Measurements from ENCODE around the gene CHKA. TPM values are rescaled to one million over a fixed set of nuclear protein-coding genes. Genes with fewer than 3 reads are reported as not detected.

CHKA gene
- total RNA-seq, 1 experiment from 2014 or later, result 136 TPM

DNA sequence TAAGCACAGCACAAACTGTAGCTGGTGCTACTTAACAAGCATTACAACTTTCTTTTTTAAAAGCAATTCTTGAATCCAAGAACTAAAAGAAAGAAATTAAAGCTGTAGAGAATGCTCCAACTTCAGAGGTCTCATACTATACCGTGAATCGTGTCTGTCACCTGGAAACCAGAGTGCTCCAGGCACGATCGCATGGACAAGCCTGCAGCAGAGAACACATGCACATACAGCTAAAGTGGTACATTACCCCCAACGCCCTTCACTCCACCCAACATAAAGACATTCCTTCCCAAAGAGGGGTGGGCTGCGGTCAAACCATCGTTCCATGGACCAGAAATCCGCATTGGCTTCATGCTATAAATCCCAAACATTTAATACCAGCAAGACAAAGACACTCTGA is 31.5 kb downstream of the CHKA start:
- Histone ChIP-seq H3K4me1 (ENCODE audit: control insufficient read depth, insufficient read depth, low read length) (no peaks in the 10 kb centered on the region; the same call in 1 of the 2 replicates), H3K36me3 (ENCODE audit: control insufficient read depth, insufficient read depth, low read length) (peaks cover 11% of the 10 kb centered on the region; the same call in 1 of the 2 replicates), H3K27ac (ENCODE audit: low read length) (no peak overlapping the region), H3K27me3 (ENCODE audit: control insufficient read depth, insufficient read depth, low read length) (no peaks in the 10 kb centered on the region), H3K9me3 (ENCODE audit: control insufficient read depth, insufficient read depth, low read depth, low read length) (no peaks in the 10 kb centered on the region), H3K4me3 (ENCODE audit: low read depth in 2 of 2, low read length in 2 of 2) (no peak overlapping the region)
- DNase-seq (ENCODE audit: low read depth, low spot score) (no peak), ATAC-seq (no peak)
- in situ Hi-C loops (cut with HindIII; ENCODE audit: low pct_unique_long_range_greater_than_20kb, low sequenced_read_pairs) (no loop called here), intact Hi-C loops (cut with micrococcal nuclease; ENCODE audit: unreplicated experiment) (no loop called here)
- TF ChIP-seq SIN3A (IDR thresholded peaks at IDR 0.05; ENCODE audit: borderline replicate concordance, insufficient read depth, low read depth, low read length), result no peak
- TF ChIP-seq, protein P1, sequence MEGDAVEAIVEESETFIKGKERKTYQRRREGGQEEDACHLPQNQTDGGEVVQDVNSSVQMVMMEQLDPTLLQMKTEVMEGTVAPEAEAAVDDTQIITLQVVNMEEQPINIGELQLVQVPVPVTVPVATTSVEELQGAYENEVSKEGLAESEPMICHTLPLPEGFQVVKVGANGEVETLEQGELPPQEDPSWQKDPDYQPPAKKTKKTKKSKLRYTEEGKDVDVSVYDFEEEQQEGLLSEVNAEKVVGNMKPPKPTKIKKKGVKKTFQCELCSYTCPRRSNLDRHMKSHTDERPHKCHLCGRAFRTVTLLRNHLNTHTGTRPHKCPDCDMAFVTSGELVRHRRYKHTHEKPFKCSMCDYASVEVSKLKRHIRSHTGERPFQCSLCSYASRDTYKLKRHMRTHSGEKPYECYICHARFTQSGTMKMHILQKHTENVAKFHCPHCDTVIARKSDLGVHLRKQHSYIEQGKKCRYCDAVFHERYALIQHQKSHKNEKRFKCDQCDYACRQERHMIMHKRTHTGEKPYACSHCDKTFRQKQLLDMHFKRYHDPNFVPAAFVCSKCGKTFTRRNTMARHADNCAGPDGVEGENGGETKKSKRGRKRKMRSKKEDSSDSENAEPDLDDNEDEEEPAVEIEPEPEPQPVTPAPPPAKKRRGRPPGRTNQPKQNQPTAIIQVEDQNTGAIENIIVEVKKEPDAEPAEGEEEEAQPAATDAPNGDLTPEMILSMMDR (IDR thresholded peaks at IDR 0.05), result no peak
- no peak for TF ChIP-seq POLR2AphosphoS5 (IDR thresholded peaks at IDR 0.05; ENCODE audit: low read depth, low read length)
- no peak for TF ChIP-seq TCF7L2 (IDR thresholded peaks at IDR 0.05; ENCODE audit: low read depth, low read length)
- TF ChIP-seq, protein P2, sequence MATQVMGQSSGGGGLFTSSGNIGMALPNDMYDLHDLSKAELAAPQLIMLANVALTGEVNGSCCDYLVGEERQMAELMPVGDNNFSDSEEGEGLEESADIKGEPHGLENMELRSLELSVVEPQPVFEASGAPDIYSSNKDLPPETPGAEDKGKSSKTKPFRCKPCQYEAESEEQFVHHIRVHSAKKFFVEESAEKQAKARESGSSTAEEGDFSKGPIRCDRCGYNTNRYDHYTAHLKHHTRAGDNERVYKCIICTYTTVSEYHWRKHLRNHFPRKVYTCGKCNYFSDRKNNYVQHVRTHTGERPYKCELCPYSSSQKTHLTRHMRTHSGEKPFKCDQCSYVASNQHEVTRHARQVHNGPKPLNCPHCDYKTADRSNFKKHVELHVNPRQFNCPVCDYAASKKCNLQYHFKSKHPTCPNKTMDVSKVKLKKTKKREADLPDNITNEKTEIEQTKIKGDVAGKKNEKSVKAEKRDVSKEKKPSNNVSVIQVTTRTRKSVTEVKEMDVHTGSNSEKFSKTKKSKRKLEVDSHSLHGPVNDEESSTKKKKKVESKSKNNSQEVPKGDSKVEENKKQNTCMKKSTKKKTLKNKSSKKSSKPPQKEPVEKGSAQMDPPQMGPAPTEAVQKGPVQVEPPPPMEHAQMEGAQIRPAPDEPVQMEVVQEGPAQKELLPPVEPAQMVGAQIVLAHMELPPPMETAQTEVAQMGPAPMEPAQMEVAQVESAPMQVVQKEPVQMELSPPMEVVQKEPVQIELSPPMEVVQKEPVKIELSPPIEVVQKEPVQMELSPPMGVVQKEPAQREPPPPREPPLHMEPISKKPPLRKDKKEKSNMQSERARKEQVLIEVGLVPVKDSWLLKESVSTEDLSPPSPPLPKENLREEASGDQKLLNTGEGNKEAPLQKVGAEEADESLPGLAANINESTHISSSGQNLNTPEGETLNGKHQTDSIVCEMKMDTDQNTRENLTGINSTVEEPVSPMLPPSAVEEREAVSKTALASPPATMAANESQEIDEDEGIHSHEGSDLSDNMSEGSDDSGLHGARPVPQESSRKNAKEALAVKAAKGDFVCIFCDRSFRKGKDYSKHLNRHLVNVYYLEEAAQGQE (IDR thresholded peaks at IDR 0.05; ENCODE audit: insufficient read depth in 1 of 2, low read depth in 2 of 2, low read length in 1 of 2), result no peak
- CTCF ChIA-PET, result no interaction called here
- BruUV-seq (replicated peaks), result no TSS peak
- POLR2A ChIA-PET, result no interaction called here

DNA sequence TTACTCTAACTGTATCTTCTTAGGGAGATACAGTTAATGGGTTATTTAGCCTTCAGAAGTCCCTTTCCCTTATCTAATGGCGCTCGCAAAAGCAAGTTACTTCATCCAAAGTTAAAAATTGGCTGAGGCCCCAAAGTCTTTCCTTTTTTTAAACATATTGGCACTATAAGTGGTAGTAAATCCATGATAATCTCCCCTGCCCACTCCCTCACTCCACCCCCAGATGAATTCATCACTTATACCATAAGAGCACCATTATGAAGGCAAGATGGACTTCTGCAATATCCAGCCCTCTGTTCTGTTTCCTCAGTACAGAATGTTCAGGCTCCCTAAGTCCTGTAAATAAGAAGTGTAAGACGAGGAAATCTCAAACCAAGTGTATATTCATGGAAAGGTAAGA is 37.7 kb downstream of the CHKA start:
- ATAC-seq (no peak), DNase-seq (ENCODE audit: low read depth, low spot score) (no peak)
- POLR2A ChIA-PET, result no interaction called here
- Histone ChIP-seq H3K4me1 (ENCODE audit: control insufficient read depth, insufficient read depth, low read length) (no peaks in the 10 kb centered on the region), H3K27ac (ENCODE audit: low read length) (no peak overlapping the region), H3K4me3 (ENCODE audit: low read depth in 2 of 2, low read length in 2 of 2) (no peak overlapping the region), H3K9me3 (ENCODE audit: control insufficient read depth, insufficient read depth, low read depth, low read length) (no peaks in the 10 kb centered on the region), H3K27me3 (ENCODE audit: control insufficient read depth, insufficient read depth, low read length) (no peaks in the 10 kb centered on the region), H3K36me3 (ENCODE audit: control insufficient read depth, insufficient read depth, low read length) (peaks cover 5% of the 10 kb centered on the region)
- no peak for TF ChIP-seq SIN3A (IDR thresholded peaks at IDR 0.05; ENCODE audit: borderline replicate concordance, insufficient read depth, low read depth, low read length)
- TF ChIP-seq TCF7L2 (IDR thresholded peaks at IDR 0.05; ENCODE audit: low read depth, low read length), result no peak
- TF ChIP-seq, protein P1 (IDR thresholded peaks at IDR 0.05), result no peak
- no peak for TF ChIP-seq POLR2AphosphoS5 (IDR thresholded peaks at IDR 0.05; ENCODE audit: low read depth, low read length)
- TF ChIP-seq, protein P2 (IDR thresholded peaks at IDR 0.05; ENCODE audit: insufficient read depth in 1 of 2, low read depth in 2 of 2, low read length in 1 of 2), result no peak
- BruUV-seq (replicated peaks), result no TSS peak
- CTCF ChIA-PET, result no interaction called here
- in situ Hi-C loops (cut with HindIII; ENCODE audit: low pct_unique_long_range_greater_than_20kb, low sequenced_read_pairs), result no loop called here
- intact Hi-C loops (cut with micrococcal nuclease; ENCODE audit: unreplicated experiment), result no loop called here

Data from Panc1 (cell line).